ENCODE data around the gene SERGEF. TPM values are rescaled to one million over a fixed set of nuclear protein-coding genes. Genes with fewer than 3 reads are reported as not detected.

Gene SERGEF
- total and polyA plus RNA-seq, 2 of the 13 experiments (the other 11 are each of a cell fraction or from before 2014, with no cell fraction given), result 54.5 to 114 TPM

DNA sequence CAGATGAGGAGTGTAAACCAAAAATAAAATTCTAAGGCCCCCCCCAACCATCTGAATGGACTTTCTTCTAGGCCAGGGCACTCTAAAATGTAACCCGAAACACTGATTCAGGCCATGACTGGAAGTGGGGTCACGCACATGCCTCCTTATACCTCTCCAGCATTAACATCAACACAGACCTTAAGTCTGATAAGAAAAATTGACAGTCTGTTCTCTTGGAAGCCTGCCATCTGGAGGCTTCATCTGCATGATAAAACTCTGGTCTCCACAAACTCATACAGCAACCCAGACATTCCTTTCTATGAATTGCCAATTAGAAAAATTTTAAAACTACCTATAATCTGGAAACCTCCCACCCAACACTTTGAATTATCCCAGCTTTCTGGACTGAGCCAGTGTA lies 3.9 kb upstream of the SERGEF start:
- Histone ChIP-seq H3K4me3 (replicated peaks in 1 of 3; ENCODE audit: insufficient read depth in 1 of 3, low read depth in 2 of 3, low read length in 3 of 3) (no peak overlapping the region), H4K20me1 (ENCODE audit: insufficient read depth, low read length) (no peaks in the 10 kb centered on the region), H3K9me3 (ENCODE audit: low read length) (no peaks in the 10 kb centered on the region), H3K9ac (ENCODE audit: insufficient read depth, low read depth, low read length) (no peak overlapping the region), H3K4me1 (ENCODE audit: insufficient read depth, low read length) (peaks cover 16% of the 10 kb centered on the region), H3K27me3 (ENCODE audit: control insufficient read depth in 1 of 2, insufficient read depth in 2 of 2, low read length in 2 of 2) (no peaks in the 10 kb centered on the region; a peak in 1 of 5 replicates), H3K4me2 (ENCODE audit: low read depth, low read length) (no peak overlapping the region), H3K27ac (ENCODE audit: extremely low read length, insufficient read depth, low read length) (no peak overlapping the region), H2AFZ (ENCODE audit: low read length) (no peak overlapping the region), H3K36me3 (replicated peaks in 1 of 2; ENCODE audit: control insufficient read depth in 1 of 2, insufficient read depth in 2 of 2, low read length in 2 of 2) (no peaks in the 10 kb centered on the region), H3K79me2 (ENCODE audit: insufficient read depth, low read length) (peaks cover 7% of the 10 kb centered on the region)
- no TSS peak for BruUV-seq (replicated peaks)
- no peak for FAIRE-seq
- no peak for DNase-seq (ENCODE audit: low spot score)
- WGBS (ENCODE audit: low lambda C conversion rate), result 95% methylated on average over 2 of the region's 2 CpGs
- TF ChIP-seq ZSCAN9 (CRISPR knock-in tag; IDR thresholded peaks at IDR 0.05; ENCODE audit: borderline replicate concordance), result no peak
- TF ChIP-seq, protein P1, sequence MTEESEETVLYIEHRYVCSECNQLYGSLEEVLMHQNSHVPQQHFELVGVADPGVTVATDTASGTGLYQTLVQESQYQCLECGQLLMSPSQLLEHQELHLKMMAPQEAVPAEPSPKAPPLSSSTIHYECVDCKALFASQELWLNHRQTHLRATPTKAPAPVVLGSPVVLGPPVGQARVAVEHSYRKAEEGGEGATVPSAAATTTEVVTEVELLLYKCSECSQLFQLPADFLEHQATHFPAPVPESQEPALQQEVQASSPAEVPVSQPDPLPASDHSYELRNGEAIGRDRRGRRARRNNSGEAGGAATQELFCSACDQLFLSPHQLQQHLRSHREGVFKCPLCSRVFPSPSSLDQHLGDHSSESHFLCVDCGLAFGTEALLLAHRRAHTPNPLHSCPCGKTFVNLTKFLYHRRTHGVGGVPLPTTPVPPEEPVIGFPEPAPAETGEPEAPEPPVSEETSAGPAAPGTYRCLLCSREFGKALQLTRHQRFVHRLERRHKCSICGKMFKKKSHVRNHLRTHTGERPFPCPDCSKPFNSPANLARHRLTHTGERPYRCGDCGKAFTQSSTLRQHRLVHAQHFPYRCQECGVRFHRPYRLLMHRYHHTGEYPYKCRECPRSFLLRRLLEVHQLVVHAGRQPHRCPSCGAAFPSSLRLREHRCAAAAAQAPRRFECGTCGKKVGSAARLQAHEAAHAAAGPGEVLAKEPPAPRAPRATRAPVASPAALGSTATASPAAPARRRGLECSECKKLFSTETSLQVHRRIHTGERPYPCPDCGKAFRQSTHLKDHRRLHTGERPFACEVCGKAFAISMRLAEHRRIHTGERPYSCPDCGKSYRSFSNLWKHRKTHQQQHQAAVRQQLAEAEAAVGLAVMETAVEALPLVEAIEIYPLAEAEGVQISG (CRISPR knock-in tag; IDR thresholded peaks at IDR 0.05), result no peak
- TF ChIP-seq ZNF264 (CRISPR knock-in tag; IDR thresholded peaks at IDR 0.05), result no peak
- TF ChIP-seq, protein P2, sequence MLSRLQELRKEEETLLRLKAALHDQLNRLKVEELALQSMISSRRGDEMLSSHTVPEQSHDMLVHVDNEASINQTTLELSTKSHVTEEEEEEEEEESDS (CRISPR knock-in tag; IDR thresholded peaks at IDR 0.05; ENCODE audit: borderline replicate concordance), result no peak
- TF ChIP-seq, protein P3, sequence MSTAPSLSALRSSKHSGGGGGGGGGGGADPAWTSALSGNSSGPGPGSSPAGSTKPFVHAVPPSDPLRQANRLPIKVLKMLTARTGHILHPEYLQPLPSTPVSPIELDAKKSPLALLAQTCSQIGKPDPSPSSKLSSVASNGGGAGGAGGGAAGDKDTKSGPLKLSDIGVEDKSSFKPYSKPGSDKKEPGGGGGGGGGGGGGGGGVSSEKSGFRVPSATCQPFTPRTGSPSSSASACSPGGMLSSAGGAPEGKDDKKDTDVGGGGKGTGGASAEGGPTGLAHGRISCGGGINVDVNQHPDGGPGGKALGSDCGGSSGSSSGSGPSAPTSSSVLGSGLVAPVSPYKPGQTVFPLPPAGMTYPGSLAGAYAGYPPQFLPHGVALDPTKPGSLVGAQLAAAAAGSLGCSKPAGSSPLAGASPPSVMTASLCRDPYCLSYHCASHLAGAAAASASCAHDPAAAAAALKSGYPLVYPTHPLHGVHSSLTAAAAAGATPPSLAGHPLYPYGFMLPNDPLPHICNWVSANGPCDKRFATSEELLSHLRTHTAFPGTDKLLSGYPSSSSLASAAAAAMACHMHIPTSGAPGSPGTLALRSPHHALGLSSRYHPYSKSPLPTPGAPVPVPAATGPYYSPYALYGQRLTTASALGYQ (CRISPR knock-in tag; IDR thresholded peaks at IDR 0.05), result no peak
- no peak for TF ChIP-seq ZNF543 (CRISPR knock-in tag; IDR thresholded peaks at IDR 0.05)
- no peak for TF ChIP-seq EHMT2 (IDR thresholded peaks at IDR 0.05; ENCODE audit: borderline replicate concordance, low read depth, low read length)
- CTCF ChIA-PET (ENCODE audit: low intra/inter-chr PET ratio, low total read pairs), result no interaction called here
- in situ Hi-C loops (cut with HindIII; ENCODE audit: extremely low pct_ligation_motif_present, low pct_unique_long_range_greater_than_20kb), result no loop called here
- no peak for ATAC-seq
- intact Hi-C loops (cut with micrococcal nuclease; ENCODE audit: unreplicated experiment), result no loop called here
- POLR2A ChIA-PET, result no interaction called here
